Immature natural killer cell (primary cell): Measurements from ENCODE around the gene MEGF8. TPM values are rescaled to one million over a fixed set of nuclear protein-coding genes. Genes with fewer than 3 reads are reported as not detected.

Experiments
- DNase-seq, 3 donors: peaks; one replicate each; pipeline ENCODE4 v3.0.0; 2022; ENCODE audit warnings: mixed read lengths in 1 of 3
- H3K27ac Mint-ChIP-seq, 6 donors: one replicate each; pipeline ENCODE4 v1.8.0; 2020; ENCODE audit warnings: mixed read lengths in 6 of 6, mild to moderate bottlenecking in 5 of 6, inconsistent platforms in 4 of 6, moderate library complexity in 3 of 6
- H3K27me3 Mint-ChIP-seq, 3 donors: one replicate each; pipeline ENCODE4 v1.8.0; 2020 to 2021; ENCODE audit warnings: low read depth in 3 of 3, mild to moderate bottlenecking in 3 of 3, mixed read lengths in 3 of 3, moderate library complexity in 3 of 3, inconsistent platforms in 1 of 3
- H3K36me3 Mint-ChIP-seq, 3 donors: one replicate each; pipeline ENCODE4 v1.8.0; 2020; ENCODE audit warnings: mixed read lengths in 3 of 3, inconsistent platforms in 2 of 3, mild to moderate bottlenecking in 2 of 3
- H3K4me1 Mint-ChIP-seq, 2 donors: one replicate each; pipeline ENCODE4 v1.8.0; 2020; ENCODE audit warnings: inconsistent platforms in 2 of 2, mild to moderate bottlenecking in 2 of 2, mixed read lengths in 2 of 2, moderate library complexity in 1 of 2
- H3K4me3 Mint-ChIP-seq, 5 donors: one replicate each; pipeline ENCODE4 v1.8.0; 2020; ENCODE audit warnings: mild to moderate bottlenecking in 5 of 5, mixed read lengths in 5 of 5, inconsistent platforms in 3 of 5, moderate library complexity in 3 of 5
- H3K9me3 Mint-ChIP-seq, 6 donors: one replicate each; pipeline ENCODE4 v1.8.0; 2020; ENCODE audit warnings: mild to moderate bottlenecking in 6 of 6, mixed read lengths in 6 of 6, inconsistent platforms in 4 of 6, moderate library complexity in 3 of 6
- polyA plus RNA-seq, 3 donors: library from polyadenylated mRNA; unstranded; fragments of 300-500 nt; fragmentation: Illumina TruSeq; gene quantifications; one replicate each; pipeline ENCODE4 v1.2.3, GENCODE V29; 2021

Gene MEGF8
- polyA plus RNA-seq, 3 donors from 2014 or later, result 0.12 to 0.56 TPM; not detected in 1

- no peak for DNase-seq
- Mint-ChIP-seq H3K9me3 (no peaks in the 10 kb centered on the region), H3K4me1 (peaks cover 38 to 40% of the 10 kb centered on the region in 2 donors), H3K27ac (no peak overlapping the region), H3K36me3 (peaks cover 0 to 4% (median 0%) of the 10 kb centered on the region in 3 donors), H3K27me3 (peaks cover 11 to 14% (median 13%) of the 10 kb centered on the region in 3 donors), H3K4me3 (peak overlapping the region; percentile 40 to 74 (median 59))
Observed at GRCh38 chr19:42281827-42282762, 43.3 kb upstream of the MEGF8 start.

- peaks cover 0 to 4% (median 0%) of the 10 kb centered on the region in 3 donors for H3K36me3 Mint-ChIP-seq
- no peaks in the 10 kb centered on the region for H3K9me3 Mint-ChIP-seq
- peak overlapping the region in 2 of 5 donors; percentile 50 to 74 for H3K4me3 Mint-ChIP-seq
- no peak for DNase-seq
- H3K27me3 Mint-ChIP-seq, result peaks cover 11 to 14% (median 13%) of the 10 kb centered on the region in 3 donors
- no peak overlapping the region for H3K27ac Mint-ChIP-seq
- peaks cover 39 to 40% of the 10 kb centered on the region in 2 donors for H3K4me1 Mint-ChIP-seq
Observed at GRCh38 chr19:42282819-42283187, 42.6 kb upstream of the MEGF8 start.

- H3K27me3 Mint-ChIP-seq, result peaks cover 11 to 14% (median 13%) of the 10 kb centered on the region in 3 donors
- peak; percentile 93 to 97 (median 96) for DNase-seq
- no peak overlapping the region for H3K27ac Mint-ChIP-seq
- peaks cover 0 to 4% (median 0%) of the 10 kb centered on the region in 3 donors for H3K36me3 Mint-ChIP-seq
- H3K4me3 Mint-ChIP-seq, result no peak overlapping the region
- no peaks in the 10 kb centered on the region for H3K9me3 Mint-ChIP-seq
- H3K4me1 Mint-ChIP-seq, result peaks cover 35 to 36% of the 10 kb centered on the region in 2 donors
Observed at GRCh38 chr19:42283188-42284065, 42.0 kb upstream of the MEGF8 start.

- Mint-ChIP-seq H3K36me3 (peaks cover 0 to 4% (median 0%) of the 10 kb centered on the region in 3 donors), H3K4me1 (peaks cover 28 to 30% of the 10 kb centered on the region in 2 donors), H3K4me3 (no peak overlapping the region), H3K27me3 (peaks cover 11 to 14% (median 13%) of the 10 kb centered on the region in 3 donors), H3K9me3 (no peaks in the 10 kb centered on the region), H3K27ac (no peak overlapping the region)
- peak; percentile 86 to 91 (median 91) for DNase-seq
Observed at GRCh38 chr19:42284066-42284501, 41.4 kb upstream of the MEGF8 start.

GRCh38 chr19:42284591-42285341, 40.7 kb upstream of the MEGF8 start:
- H3K4me3 Mint-ChIP-seq, result peak overlapping the region; percentile 79 to 96 (median 87)
- H3K27me3 Mint-ChIP-seq, result peaks cover 7 to 12% (median 11%) of the 10 kb centered on the region in 3 donors
- no peaks in the 10 kb centered on the region for H3K36me3 Mint-ChIP-seq
- H3K27ac Mint-ChIP-seq, result peak overlapping the region; percentile 81 to 98 (median 92)
- peaks cover 21 to 23% of the 10 kb centered on the region in 2 donors for H3K4me1 Mint-ChIP-seq
- H3K9me3 Mint-ChIP-seq, result no peaks in the 10 kb centered on the region
- DNase-seq, result no peak

GRCh38 chr19:42285541-42285941, 39.9 kb upstream of the MEGF8 start:
- no peak for DNase-seq
- H3K36me3 Mint-ChIP-seq, result no peaks in the 10 kb centered on the region
- peaks cover 5 to 9% (median 9%) of the 10 kb centered on the region in 3 donors for H3K27me3 Mint-ChIP-seq
- peaks cover 20 to 23% of the 10 kb centered on the region in 2 donors for H3K4me1 Mint-ChIP-seq
- H3K4me3 Mint-ChIP-seq, result peak overlapping the region in 4 of 5 donors; percentile 33 to 96 (median 87)
- no peaks in the 10 kb centered on the region for H3K9me3 Mint-ChIP-seq
- peak overlapping the region; percentile 45 to 98 (median 84) for H3K27ac Mint-ChIP-seq

- no peaks in the 10 kb centered on the region for H3K36me3 Mint-ChIP-seq
- H3K9me3 Mint-ChIP-seq, result no peaks in the 10 kb centered on the region
- H3K27me3 Mint-ChIP-seq, result peaks cover 5 to 9% (median 9%) of the 10 kb centered on the region in 3 donors
- peak overlapping the region in 4 of 5 donors; percentile 33 to 87 (median 70) for H3K4me3 Mint-ChIP-seq
- DNase-seq, result no peak
- peak overlapping the region in 5 of 6 donors; percentile 27 to 88 (median 60) for H3K27ac Mint-ChIP-seq
- H3K4me1 Mint-ChIP-seq, result peaks cover 20 to 23% of the 10 kb centered on the region in 2 donors
Observed at GRCh38 chr19:42285988-42286348, 39.5 kb upstream of the MEGF8 start.

- peak overlapping the region in 5 of 6 donors; percentile 27 to 88 (median 69) for H3K27ac Mint-ChIP-seq
- H3K36me3 Mint-ChIP-seq, result peaks cover 0 to under 1% (median 0%) of the 10 kb centered on the region in 3 donors
- no peaks in the 10 kb centered on the region for H3K9me3 Mint-ChIP-seq
- H3K4me1 Mint-ChIP-seq, result peaks cover 19 to 20% of the 10 kb centered on the region in 2 donors
- no peak for DNase-seq
- H3K27me3 Mint-ChIP-seq, result peaks cover 5 to 9% (median 9%) of the 10 kb centered on the region in 3 donors
- peak overlapping the region in 2 of 5 donors; percentile 6 to 87 for H3K4me3 Mint-ChIP-seq
Observed at GRCh38 chr19:42286349-42287016, 39.0 kb upstream of the MEGF8 start.

GRCh38 chr19:42287017-42287826, 38.2 kb upstream of the MEGF8 start:
- no peak for DNase-seq
- H3K27ac Mint-ChIP-seq, result peak overlapping the region in 1 of 6 donors; percentile 76
- H3K4me1 Mint-ChIP-seq, result peaks cover 19 to 20% of the 10 kb centered on the region in 2 donors
- peaks cover 5 to 11% (median 8%) of the 10 kb centered on the region in 3 donors for H3K27me3 Mint-ChIP-seq
- peaks cover 0 to 5% (median 4%) of the 10 kb centered on the region in 3 donors for H3K36me3 Mint-ChIP-seq
- H3K4me3 Mint-ChIP-seq, result peak overlapping the region in 1 of 5 donors; percentile 9
- H3K9me3 Mint-ChIP-seq, result no peaks in the 10 kb centered on the region

- Mint-ChIP-seq H3K4me1 (peaks cover 19 to 20% of the 10 kb centered on the region in 2 donors), H3K4me3 (no peak overlapping the region), H3K27me3 (peaks cover 5 to 8% (median 5%) of the 10 kb centered on the region in 3 donors), H3K36me3 (peaks cover 0 to 5% (median 4%) of the 10 kb centered on the region in 3 donors), H3K27ac (no peak overlapping the region), H3K9me3 (no peaks in the 10 kb centered on the region)
- DNase-seq, result no peak
Observed at GRCh38 chr19:42287827-42288107, 37.7 kb upstream of the MEGF8 start.

GRCh38 chr19:42288387-42288786, 37.0 kb upstream of the MEGF8 start:
- H3K4me3 Mint-ChIP-seq, result no peak overlapping the region
- no peak for DNase-seq
- peaks cover 19 to 20% of the 10 kb centered on the region in 2 donors for H3K4me1 Mint-ChIP-seq
- H3K36me3 Mint-ChIP-seq, result peaks cover 0 to 7% (median 4%) of the 10 kb centered on the region in 3 donors
- H3K9me3 Mint-ChIP-seq, result no peaks in the 10 kb centered on the region
- H3K27ac Mint-ChIP-seq, result no peak overlapping the region
- H3K27me3 Mint-ChIP-seq, result peaks cover 5 to 8% (median 5%) of the 10 kb centered on the region in 3 donors
